ENCODE measurements around the gene TRIP13.
A peak's percentile ranks its signal among the peaks of the same experiment; 100 is the strongest.

Gene TRIP13

DNA sequence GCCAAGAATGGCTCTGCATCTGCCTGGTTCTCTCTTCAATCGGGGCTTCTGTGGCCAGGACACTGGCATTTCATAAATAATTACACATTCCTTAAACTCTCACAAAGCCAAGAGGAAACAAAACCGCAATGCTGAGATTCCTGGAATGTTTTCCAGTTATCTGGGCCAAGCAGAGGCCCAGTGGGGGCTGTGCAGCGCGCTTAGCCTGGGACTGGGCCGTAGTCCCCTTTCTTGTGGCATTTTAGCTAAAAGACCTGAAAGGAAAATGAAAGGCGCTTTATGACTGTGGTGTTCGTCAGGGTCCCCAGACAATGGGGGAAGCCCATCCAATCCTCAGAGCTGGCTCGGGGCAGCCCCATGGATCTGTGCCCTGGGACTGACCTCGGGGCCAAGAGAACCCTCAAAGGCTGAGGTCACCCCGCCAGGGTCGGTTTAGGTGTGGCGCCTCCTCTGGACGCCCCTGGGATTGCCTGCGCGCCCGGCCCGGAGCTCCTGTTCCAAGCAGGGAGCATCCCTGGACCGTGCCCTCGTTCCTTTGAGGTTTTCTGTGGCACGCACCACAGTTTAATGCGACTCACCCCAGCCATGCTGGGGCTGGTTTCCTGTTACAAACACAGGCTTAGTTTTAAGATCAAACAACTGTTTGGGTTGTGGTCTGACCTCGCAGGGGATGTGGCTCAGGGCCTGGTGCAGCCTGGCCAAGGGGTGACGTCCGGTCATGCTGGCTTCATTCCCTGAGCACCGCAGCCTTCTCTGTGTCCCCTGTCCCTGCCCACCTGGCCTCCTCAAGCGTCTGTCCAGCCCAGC is 64.5 kb downstream of the TRIP13 start:
- DNase-seq = peak; percentile 59

- DNase-seq = no peak
Observed at GRCh38 chr5:957748-958485, 65.2 kb downstream of the TRIP13 start.

- DNase-seq = no peak
Observed at GRCh38 chr5:958701-959571, 66.3 kb downstream of the TRIP13 start.

DNA sequence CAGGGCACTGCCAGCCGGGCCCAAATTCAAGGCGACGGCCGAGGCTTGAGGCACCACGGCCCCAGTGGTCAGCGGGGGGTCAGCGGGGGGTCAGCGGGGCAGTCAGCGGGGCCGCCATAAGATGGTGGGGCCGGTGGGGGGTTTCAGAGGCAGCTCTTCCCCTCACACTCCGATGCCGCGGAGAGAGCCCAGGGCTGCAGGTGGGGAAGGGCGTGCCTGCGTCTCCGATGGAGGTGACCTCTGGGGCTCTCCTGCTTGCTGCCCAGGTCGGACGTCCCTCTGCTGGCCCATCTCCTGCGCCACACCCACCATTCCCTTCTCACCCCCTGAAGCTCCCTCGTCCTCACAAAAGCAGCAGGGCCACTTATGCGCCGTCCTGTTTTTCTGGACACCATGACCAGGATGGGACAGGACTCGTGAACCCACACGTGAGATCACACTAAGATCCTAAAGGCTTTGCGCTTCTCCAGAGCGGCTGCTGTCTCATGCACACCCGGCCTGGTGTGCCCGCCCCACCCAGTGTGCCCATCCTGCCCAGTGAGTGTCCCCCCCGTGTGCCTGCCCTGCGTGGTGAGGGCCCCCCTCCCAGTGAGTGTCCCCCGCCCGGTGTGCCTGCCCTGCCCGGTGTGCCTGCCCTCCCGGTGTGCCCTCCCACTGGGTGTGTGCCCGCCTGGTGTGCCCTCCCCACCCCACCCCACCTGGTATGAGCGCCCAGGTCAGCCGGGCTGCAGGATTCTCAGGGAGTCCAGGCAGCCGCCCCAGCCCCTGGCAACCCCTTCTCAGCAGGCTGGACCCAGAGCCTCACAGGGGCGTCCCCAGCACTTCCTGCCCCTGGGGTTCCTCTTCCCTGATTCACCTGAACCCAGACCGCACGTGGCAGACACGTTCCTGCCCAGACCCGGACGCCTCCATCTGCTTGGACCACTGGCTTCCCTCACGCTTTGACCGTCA is 67.2 kb downstream of the TRIP13 start:
- DNase-seq = no peak

DNA sequence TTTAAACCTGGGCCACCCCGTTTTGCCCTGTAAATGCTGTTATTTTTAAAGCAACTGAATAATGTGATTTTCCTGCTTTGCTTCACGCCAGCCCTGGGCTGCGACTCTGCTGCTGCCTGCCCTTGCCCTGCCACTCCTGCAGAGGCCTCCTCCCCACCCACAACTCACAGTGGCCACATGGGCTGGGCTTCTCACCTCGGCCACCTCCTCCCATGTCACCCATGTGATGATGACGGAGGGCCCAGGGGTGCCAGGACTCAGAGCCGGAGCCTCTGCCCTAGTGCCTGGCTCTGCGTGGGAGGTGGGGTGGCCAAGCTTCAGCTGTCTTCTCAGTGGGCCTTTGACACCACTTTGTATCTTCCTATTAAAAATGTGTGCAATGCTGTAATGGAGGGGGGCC is 67.9 kb downstream of the TRIP13 start:
- no peak for DNase-seq

- no peak for DNase-seq
Observed at GRCh38 chr5:961002-961710, 68.5 kb downstream of the TRIP13 start.

DNA sequence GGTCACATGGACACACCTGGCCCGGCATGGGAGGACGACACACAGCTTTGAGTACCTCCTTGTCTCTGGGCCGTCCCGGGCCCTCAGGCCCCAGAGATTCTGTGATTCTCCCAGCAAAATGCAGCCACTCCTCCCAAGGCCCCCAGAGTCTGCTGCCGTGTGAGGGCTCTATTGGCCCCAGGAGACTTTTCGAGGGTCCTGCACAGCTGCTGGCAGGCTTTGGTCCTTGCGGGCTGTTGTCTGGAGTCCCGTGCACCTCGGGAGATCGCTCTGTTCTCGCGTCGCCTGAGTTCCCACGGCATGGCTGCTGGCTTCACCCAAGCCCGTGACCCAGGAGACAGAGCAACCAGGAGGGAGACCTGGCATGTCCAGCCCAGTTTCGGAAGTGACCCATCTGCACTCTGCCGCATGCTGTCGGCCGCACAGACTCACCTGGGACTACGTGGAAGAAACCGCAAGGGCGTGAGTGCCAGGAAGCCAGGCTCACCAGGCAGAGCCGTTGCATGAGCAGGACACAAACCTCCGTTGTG is 69.1 kb downstream of the TRIP13 start:
- DNase-seq = no peak

GRCh38 chr5:962386-962785 is 69.7 kb downstream of the TRIP13 start:
- DNase-seq = no peak

DNA sequence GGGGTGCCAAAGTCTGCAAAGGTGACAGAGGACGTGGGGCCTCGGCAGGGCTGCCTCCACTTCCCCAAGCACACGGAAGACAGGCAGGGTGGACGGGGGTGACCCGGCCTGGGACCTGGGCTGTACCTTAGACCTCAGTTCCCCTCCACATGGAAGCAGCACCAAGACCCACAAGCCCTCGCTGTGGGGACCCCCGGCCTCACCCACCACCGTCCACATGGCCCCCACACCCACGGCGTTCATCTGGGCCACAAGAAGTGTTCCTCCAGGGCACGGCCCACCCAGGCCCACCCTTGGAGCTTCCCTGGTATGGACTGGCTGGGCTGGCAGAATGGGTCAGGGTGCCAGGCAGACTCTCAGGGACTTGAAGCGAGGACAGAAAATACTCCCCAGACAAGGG is 70.1 kb downstream of the TRIP13 start:
- DNase-seq = no peak

DNA sequence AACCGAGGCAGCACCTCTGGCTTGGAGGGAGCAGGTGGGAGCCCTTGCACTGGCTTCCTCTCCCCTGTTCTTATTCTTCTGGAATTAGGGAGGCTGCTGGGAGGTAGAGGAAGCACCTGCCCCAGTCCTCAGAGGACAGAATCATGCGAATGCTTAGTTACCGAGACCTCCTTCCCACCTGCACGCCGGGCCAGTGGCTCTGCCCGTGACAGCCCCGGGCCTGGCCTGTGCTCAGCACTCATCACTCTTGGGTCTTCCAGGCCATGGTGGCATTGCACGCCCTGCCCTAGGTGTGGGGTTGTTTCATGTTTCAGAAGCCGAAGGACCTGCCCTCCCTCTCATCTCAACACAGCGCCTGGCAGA is 70.6 kb downstream of the TRIP13 start:
- DNase-seq = no peak

- DNase-seq = peak; percentile 64
Observed at GRCh38 chr5:963673-964531, 71.2 kb downstream of the TRIP13 start.

GRCh38 chr5:964821-965220 is 72.1 kb downstream of the TRIP13 start:
- no peak for DNase-seq

- no peak for DNase-seq
Observed at GRCh38 chr5:965604-966344, 73.1 kb downstream of the TRIP13 start.

DNA sequence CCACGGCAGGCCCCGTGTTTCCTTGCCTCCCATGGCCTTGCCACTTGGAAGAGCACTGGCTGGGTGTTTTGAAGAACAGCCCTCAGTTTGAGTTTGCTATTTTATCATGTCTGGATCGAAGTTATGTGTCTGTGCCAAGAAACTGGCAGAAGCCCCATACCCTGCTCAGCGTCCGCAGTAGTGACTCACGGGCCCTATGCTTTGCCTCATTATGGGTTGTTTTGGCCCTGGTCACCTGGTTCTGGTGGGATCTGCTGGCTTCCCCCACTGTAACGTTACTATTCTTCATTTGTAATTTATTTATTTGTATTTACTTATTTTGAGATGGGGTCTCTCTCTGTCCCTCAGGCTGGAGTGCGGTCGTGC is 73.6 kb downstream of the TRIP13 start:
- no peak for DNase-seq

DNA sequence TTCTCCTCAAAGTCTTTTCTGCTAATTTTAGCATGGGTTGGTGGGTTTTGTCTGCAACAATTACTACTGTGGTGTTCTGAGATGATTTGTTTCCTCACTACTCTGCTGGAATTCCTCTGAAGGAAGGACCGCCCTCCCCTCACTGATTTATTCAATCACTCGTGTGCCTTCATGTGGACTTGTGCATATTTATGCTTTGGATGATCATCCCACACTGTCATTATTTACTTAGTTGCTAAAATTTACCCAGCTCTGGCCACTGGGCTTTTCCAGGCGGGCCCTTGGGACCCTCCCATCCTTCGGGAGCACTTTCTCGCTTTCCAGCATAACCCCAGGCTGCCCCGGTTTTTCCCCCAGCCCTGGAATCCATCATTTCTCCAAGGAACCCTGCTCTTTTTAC is 74.3 kb downstream of the TRIP13 start:
- no peak for DNase-seq

Measured in stimulated activated CD4-positive, alpha-beta T cell treated with anti-CD3 and anti-CD28 coated beads, Interleukin-15, amount 100 ng/mL, for 24 hours (primary cell).